Activated T-cell treated with anti-CD3 and anti-CD28 coated beads, Interleukin-2, amount 50 U/mL, for 1 hour (primary cell): Measurements from ENCODE around the gene COP1.
"Not testable (repeated sequence)": the region's sequence is repeated elsewhere in the genome, so short reads cannot be mapped to it uniquely, and the experiment has no call there.

Source experiments
- DNase-seq: peaks from one replicate; pipeline ENCODE4 v3.0.0-alpha.2; 2020

The COP1 gene

DNA sequence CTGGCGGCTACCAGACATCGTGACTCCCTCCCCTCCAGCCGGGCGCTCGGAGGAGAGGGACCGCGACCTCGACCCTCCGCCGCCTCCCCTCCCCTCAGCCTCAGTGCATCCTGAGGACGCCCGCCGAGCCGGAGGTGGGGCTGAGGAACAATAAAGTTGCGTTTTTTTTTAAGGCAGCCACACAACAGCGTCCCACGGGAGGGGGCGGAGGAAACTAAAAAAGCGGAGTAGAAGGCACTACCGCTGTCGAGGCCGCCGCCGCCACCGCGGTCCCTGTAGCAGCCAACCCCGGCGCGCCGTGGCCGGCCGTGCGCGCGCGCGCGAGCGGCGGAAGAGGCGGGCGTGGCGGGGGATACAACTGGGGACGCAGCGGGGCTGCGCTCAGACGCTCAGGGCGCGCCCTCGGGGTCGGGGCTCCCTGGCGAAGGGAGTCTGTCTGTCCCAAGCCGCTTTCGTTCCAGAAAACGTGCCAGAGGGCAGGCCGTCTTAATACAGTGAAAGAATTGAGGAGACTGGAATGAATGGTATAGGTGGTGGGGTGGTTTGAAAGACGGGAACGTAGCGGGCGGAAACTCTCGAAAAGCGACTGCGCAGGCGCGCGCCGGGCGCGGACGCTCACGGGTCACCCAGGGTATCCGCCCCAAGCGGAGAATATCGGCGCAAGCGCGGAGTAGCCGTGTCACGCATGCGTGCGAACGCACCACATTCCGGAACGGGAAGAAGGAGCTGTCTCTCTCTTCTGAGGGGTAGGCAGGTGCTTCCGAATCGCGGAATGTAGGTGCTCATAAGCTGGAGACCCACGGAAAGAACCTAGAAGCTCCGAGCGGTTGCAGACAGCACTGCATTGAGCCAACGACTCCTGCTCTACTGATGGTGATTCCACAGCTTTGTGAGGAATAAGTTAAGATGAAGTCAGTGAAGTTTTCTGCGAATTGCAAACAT lies at the start of gene COP1:
COP1 (minus strand) TSS at position 326 of the 942 bp plus-strand sequence; CDS start at position 18, 308 bp downstream.
- peak; percentile 97 for DNase-seq

GRCh38 chr1:176252191-176252590 lies 45.1 kb upstream of the COP1 start:
- DNase-seq = no peak

DNA sequence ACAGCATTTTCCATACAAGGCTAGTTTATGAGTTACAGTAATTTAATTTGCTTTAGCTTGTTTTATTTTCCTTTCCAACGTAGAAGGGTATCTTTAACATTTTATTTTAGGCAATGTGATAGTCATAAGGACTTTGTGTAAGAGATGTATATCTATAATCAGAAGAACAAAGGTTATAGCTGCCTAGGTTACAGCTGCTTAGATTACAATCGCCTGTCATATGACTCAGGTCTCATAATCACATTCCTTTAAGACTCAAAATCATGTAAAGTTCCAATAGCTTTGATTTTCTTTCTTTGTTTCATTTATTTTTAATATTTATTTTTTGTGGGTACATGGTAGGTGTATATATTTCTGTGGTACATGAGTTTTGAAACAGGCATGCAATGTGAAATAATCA lies 37.8 kb upstream of the COP1 start:
- no peak for DNase-seq

- no peak for DNase-seq
These were observed 36.7 kb upstream of the COP1 start for GRCh38 chr1:176243746-176244145.

DNA sequence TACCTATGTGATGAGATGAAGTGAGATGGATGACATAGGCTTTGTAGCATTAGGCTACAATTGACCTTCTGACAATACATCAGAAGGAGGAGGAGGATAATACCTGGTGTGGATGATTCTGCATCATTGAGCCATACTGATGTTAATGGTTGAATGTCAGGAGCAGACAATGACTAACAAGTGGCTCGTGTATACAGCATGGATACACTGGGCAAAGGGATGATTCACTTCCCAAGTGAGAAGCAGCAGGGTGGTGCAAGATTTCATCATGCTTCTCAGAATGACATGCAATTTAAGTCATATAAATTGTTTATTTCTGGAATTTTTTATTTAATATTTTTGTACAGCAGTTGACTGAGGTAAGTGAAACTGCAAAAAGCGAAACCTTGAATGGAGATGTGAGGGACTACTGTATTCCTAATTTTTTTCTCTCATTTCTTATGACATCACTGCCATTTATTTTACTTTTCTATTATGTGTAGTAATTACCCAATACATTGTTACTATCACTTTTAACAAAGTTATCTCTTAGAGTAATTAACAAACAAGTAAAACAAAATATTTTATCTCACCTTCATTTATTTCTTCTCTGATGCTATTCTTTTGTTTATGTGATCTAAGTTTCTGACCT lies 34.4 kb upstream of the COP1 start:
- DNase-seq = no peak

GRCh38 chr1:176233657-176234056 lies 26.6 kb upstream of the COP1 start:
- not testable (repeated sequence) for DNase-seq

- no peak for DNase-seq
These were observed 20.5 kb upstream of the COP1 start for GRCh38 chr1:176227579-176227978.

- DNase-seq = no peak
These were observed 18.8 kb upstream of the COP1 start for GRCh38 chr1:176225911-176226310.

GRCh38 chr1:176225479-176225875 lies 18.4 kb upstream of the COP1 start:
- DNase-seq = no peak

- no peak for DNase-seq
These were observed 15.1 kb upstream of the COP1 start for GRCh38 chr1:176222196-176222595.

DNA sequence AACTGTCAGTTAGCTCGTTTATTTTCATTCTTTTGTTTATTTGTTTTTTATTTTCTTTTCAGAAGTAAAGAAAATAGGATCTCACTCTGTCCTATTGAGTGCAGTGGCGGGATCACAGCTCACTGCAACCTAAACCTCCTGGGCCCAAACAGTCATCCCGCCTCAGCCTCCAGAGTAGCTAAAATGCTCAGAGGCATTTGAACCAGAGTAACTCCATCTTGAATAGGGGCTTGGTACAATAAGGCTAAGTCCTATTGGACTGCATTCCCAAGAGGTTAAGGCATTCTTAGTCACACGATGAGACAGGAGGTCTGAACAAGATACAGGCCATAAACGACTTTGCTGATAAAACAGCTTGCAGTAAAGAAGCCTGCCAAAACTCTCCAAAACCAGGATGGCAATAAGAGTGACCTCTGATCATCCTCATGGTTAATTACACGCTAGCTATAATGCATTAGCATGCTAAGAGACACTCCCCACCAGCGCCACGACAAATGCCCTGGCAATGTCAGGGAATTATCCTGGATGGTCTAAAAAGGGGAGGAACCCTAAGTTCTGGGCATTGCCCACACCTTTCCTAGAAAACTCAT lies 13.1 kb upstream of the COP1 start:
- no peak for DNase-seq

DNA sequence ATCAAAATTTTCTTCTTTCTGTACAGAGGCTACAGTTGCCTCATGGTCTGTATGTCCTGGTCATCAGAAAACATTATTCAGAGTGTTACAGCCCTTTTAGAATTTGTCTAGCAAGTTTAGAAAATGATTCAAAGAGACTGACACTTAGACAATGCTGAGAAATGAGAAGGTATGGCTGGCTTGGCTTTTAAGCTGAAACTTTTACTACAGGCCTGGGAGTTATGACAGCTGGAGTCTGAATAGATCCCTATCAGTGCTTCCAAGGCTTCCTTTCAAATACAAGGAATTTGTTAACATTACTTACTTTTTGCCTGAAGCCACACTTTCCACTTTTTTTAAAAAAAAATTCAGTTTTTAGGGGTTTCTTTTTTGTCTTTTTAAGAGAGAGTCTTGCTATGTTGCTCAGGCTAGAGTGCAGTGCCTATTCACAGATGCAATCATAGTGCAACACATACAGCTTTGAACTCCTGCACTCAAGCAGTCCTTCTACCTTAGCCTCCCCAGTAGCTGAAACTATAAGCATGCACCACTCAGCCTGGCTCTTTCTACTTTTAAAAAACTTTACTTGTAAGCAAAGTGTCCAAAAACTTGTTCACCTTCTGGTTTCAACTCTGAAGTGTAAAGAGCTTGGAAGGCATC lies 10.5 kb upstream of the COP1 start:
- no peak for DNase-seq

GRCh38 chr1:176216031-176216430 lies 8.9 kb upstream of the COP1 start:
- DNase-seq = no peak

GRCh38 chr1:176211396-176212165 lies 4.5 kb upstream of the COP1 start:
- DNase-seq = no peak

DNA sequence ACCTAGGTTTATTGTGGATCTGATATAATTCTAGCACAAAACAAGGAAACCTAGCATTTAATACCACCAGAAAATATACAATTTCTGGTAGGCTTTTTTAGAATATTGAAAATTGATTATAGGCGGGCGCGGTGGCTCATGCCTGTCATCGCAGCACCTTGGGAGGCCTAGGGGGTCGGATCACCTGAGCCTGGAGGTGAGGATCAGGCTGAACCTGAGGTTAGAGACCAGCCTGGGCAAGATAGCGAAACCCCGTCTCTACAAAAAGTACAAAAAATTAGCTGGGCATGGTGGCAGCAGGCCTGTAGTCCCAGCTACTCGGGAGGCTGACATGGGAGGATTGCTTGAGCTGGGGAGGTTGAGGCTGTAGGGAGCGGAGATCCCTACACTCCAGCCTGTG lies 948 bp upstream of the COP1 start:
- no peak for DNase-seq

DNA sequence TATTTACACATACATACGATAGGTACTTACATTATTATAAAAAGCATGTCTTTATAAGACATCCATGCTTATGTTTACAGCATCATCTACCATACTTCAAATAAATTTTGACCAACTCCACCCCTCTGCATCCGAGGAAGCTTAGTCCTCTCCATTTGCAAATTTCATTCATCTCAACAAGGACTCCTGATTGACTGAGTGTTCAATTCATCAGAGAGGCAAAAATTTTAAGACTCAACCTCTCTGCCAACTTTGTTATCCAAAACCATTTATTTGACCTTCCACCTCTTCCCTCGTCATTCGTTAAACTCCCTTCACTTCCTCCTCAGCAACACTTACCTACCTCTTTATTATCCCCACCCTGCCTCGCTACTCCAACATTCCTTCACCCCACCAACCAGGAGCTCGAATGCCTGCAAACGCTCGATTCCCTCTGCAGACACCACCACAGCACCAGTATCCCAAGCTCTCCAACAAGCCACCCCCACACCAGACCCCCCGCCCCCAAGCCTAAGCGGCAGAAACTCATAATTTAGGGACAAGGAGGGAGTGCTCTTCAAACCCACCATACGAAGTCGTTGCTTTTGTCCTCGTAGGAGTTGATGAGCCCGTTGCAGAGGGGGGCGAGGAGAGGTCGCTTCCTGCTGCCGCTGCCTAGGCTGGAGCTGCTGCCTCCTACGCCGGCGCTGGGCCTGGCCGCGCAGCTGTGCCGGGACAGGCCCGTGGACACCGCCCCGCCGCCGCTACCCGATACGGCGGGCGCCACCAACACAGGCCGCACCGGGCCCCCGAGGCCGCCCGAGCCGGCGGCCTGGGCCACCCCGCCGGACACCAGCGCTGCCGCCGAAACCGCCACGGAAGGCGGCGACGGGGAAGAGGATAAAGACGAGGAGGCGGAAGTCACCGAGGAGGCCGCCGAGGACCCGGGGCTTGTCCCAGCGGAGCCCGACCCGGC lies 803 bp downstream of the COP1 start:
- no peak for DNase-seq

DNA sequence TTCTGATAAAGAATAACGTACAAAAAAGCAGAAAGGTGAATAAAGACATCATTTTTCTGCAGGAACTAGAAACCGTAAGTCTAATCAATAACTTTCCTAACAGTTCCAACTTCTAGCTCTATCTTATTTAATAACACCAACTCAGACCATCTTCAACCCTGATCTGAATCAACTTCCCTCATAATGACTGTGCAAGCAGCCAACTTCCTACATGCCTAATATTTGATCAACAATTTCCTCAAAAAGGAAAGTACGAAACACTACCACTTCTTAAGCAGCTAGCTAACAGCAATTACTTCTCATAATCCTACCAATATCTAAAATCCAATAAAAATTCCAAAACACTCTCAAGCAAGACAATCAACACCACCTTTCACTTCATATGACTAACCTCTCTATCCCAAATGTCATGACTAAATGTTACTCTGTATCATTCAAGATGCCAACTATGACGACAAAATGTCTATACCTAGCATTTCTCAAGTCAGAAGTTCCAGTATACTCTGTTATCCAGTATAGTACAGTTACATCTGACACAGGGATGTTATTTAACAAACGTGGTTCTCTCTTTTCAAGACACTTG lies 1.7 kb downstream of the COP1 start:
- DNase-seq = no peak

DNA sequence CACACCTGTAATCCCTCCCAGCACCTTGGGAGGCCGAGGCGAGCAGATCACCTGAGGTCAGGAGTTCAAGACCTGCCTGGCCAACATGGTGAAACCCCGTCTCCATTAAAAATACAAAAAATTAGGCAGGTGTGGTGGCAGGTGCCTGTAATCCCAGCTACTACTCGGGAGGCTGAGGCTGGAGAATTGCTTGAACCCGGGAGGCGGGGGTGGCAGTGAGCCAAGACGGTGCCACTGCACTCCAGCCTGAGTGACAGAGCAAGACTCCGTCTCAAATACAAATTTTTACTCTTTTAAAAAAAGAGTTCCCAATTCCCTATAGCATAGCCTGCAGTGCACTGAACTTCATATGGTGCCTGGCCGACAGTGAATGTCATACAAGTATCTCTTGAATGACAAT lies 2.4 kb downstream of the COP1 start:
- DNase-seq = not testable (repeated sequence)

DNA sequence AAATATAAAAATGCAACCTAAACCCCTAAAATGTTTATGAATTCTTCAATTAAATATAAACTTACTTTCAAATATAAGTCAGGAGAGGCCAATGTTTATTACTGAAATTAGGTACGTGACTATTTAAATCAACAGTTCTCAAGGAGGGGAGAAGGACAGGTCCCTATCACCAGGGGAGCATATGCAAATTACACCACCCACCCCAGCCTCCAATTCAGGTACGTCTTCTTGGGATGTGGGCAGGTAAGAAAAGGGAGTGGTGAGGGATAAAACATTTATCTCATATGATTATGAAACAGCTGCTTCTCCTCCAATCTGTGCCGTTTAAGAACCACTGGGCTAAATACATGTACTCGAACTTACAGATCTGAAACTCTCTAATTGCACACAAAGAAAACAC lies 3.4 kb downstream of the COP1 start:
- DNase-seq = no peak

- no peak for DNase-seq
These were observed 5.5 kb downstream of the COP1 start for GRCh38 chr1:176201568-176201967.

DNA sequence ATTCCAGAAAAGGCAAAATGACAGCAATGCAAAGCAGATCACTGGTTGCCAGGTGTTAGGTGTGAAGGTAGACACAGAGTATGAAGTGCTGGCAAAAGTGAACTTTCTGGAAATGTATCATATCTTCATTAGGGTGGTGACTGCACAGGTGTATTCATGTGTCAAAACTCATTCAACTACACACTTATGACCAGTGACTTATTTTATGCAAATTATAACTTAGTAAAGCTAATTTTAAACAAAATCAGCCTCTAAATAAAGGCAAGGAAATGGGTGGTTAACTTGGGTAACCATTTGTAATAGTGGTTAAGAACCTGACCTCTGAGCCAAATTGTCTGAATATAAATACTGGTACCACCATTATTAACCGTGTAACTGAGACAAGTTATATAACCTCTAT lies 7.4 kb downstream of the COP1 start:
- DNase-seq = no peak
